Activated CD4-positive, alpha-beta T cell treated with anti-CD3 and anti-CD28 coated beads, Interleukin-2, amount 50 U/mL, for 4 hours (primary cell): ENCODE data around the gene MAPK13.
"Not testable (repeated sequence)": the region's sequence is repeated elsewhere in the genome, so short reads cannot be mapped to it uniquely, and the experiment has no call there.

Experiments used
- DNase-seq, 2 experiments: peaks; one replicate each; pipeline ENCODE4 v3.0.0-alpha.2; 2020

Gene MAPK13

DNA sequence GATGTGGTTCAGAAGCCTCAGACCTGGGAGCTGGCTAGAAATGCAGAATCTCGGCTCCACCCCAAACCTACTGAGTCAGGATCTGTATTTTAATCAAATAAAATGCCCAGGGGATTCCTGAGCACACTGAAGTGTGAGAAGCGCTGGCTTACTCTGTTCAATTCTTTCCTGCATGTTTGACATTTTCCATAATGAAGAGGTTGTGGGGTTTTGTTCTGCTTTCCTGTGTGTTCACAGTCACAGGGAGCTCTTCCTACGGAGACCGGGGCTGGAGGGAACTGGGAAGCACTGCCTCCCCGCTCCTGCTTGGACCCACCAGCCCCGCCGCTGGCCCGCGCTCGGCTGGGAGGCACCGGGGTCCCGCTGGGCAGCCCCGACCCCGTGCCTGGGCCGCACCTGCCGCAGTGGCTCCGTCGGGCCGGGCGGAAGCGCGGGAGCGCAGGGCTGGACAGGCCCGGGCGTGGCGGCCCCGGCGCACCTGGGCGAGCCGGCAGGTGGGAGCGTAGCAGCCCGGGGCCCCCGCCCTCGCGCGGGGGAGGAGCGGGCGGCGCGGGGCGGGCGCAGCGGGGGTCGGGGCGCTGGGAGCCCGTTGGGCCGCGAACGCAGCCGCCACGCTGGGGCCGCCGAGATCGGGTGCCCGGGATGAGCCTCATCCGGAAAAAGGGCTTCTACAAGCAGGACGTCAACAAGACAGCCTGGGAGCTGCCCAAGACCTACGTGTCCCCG, at the start of gene MAPK13:
Gene MAPK13 (plus strand): TSS at position 573 of the 726 bp plus-strand sequence. CDS start 70 bp downstream, at position 643.
- no peak for DNase-seq

DNA sequence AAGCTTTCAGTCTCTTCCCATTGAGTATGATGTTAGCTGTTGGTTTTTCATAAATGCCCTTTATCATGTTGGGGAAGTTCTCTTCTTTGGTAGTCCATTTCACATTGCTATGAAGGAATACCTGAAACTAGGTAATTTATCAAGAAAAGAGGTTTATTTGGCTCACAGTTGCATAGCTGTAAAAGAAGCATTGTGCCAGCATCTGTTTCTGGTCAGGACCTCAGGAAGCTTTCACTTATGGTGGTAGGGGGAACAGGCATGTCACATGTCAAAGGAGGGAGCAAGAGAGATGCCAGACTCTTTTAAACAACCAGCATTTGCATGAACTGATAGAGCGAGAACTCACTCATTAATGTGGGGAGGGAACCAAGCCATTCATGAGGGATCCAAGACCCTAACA, 48.0 kb upstream of the MAPK13 start:
- DNase-seq = no peak

DNA sequence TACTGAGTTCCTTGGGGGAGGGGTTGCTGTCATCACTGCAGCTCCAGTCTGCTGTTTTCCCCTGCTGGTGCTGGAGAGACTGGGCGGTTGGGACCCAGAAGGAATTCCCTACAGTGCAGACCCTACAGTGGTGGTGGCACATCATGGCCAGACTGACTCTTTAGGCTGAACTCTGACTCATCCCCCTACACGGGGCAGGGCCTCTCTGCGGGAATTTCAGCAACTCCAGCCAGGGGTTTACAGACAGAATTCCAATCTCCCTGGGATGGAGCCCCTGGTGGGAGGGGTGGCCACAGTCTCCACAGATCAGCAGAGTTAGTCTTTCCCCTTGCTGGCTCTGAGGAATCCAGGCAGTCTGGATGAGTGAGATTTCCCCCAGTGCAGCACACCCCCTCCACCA, 46.9 kb upstream of the MAPK13 start:
- no peak for DNase-seq

DNA sequence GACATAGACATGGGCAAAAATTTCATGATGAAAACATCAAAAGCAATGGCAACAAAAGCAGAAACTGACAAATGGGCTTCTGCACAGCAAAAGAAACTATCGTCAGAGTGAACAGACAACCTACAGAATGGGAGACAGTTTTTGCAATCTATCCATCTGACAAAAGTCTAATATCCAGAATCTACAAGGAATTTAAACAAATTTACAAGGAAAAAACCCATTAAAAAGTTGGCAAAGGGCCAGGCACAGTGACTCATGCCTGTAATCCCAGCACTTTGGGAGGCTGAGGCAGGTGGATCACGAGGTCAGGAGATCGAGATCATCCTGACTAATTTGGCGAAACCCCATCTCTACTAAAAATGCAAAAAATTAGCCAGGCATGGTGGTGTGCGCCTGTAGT, 42.1 kb upstream of the MAPK13 start:
- DNase-seq = not testable (repeated sequence)

DNA sequence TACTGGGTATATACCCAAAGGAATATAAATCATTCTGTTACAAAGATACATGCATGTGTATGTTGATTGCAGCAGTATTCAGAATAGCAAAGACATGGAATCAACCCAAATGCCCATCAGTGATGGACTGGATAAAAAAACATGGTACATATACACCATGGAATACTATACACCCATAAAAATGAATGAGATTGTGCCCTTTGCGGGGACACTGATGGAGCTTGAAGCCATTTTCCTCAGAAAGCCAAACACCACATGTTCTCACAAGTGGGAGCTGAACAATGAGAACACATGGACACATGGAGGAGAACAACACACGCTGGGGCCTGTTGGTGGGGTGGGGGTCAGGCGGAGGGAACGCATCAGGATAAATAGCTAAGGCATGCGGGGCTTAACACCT, 41.3 kb upstream of the MAPK13 start:
- no peak for DNase-seq

DNA sequence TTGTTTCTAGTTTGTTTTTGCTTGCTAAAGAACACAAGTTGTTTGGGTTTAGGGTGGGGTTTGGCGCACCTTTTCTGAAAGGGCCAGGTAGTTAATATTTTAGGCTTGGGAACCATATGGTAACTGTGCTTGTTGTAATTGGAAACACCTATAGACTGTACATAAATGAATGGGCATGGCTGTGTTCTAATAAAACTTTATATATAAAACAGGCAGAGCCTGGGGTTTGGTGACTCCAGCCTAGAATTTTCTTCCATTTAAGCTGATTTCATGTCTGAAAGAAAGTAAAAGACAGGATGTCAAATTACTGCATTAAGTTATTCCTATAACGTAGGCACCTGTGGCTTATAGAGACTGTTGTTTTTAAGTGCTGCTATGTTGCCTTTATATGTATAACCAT, 36.1 kb upstream of the MAPK13 start:
- DNase-seq = no peak

DNA sequence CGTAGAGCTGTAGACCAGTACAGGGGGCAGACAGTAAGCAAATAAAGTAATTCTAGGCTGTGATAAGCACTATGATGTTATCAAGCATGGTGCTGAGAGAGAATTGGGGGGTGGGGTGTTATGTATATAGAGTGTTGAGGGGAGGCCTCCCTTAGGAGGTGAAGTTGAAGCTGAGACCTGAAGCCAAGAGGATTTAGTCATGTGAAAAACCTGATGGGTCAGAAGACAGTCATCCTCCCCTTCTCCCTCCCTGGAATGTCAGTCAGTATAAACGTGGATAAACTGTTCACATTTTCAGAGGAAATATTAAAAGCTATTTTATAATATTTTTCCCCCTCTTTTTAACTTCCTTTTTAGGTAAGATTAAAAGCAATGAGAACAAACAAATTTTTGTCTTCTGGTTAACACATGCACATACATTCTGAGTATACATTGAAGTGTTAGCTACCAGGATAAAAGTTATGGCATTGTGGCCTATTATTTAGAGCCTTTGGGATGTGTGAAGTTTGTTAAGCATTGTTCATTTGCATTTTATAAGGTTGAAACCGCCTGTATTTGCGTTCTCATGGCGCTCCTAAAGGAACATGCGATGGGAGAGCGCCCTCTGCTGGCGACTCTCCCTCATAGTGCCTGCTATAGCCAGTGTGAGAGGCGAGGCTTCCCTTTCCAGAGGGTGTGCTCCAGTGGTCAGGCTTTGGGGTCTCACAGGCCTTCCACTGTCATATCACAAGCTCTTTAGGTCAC, 35.4 kb upstream of the MAPK13 start:
- peak; percentile 77 to 78 for DNase-seq

DNA sequence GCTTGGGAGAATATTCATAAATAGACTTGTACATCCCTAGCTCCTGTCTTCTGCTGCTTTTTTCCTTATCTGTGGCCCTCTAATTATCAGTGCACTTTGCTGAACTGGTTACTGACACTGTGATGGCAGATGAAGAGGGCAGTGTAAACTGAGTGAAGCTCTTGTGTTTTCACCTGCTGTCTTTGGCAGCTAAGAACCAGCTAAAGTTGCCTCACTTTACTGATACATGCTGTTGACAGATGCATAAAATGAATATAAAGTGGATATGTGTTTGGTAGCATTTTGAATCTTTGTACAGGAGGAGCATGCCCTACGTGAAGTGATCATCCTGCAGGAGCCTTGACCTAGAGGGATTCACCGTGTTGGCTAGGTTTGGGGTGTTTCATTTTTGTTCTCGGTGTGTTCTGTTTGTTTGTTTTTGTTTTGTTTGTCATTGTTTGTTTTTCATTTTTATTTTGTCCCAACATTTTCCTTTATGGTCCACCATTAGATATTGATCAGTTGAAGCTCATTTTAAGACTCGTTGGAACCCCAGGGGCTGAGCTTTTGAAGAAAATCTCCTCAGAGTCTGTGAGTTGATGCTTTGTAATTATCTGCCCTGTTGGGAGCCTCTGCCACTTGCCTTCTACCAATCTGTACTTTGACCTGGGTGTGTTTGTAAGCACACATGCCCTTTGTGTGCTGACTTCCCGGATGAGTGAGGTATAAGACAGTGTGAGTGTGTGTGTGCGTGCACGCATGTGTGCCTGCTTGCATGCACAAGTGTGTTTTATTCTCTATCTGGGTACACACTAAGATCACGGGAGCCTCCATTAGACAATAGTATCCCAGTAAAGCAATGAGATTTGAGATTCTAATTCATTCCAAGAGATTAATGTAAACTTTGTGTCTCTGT, 34.6 kb upstream of the MAPK13 start:
- DNase-seq = no peak

DNA sequence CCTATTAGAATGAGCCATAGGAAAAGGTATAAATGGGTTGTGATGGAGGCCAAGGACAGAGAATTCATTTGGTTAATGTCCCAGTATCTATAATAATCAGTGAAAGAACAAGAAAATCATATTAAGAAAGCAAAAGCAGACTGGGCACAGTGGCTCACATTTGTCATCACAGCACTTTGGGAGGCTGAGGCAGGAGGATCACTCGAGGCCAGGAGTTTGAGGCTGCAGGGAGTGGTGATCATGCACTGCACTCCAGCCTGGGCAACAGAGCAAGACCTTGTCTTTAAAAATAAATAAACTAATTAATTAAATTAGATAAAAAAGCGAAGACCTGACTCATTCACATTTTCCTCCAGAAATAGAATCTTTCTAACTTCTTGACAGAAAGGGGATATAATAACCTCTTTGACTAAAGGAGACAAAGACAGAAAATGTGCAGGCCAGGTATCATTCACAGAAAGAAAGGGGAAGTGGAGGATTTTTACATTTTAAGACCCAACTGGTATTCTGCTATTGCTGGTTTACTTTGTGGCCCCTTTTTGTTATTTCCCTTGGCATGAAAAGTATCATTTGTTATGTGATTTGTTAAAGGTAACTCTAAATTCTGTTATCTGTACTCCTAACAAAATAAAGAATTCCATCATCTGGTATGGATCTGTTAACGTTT, 31.9 kb upstream of the MAPK13 start:
- no peak for DNase-seq

DNA sequence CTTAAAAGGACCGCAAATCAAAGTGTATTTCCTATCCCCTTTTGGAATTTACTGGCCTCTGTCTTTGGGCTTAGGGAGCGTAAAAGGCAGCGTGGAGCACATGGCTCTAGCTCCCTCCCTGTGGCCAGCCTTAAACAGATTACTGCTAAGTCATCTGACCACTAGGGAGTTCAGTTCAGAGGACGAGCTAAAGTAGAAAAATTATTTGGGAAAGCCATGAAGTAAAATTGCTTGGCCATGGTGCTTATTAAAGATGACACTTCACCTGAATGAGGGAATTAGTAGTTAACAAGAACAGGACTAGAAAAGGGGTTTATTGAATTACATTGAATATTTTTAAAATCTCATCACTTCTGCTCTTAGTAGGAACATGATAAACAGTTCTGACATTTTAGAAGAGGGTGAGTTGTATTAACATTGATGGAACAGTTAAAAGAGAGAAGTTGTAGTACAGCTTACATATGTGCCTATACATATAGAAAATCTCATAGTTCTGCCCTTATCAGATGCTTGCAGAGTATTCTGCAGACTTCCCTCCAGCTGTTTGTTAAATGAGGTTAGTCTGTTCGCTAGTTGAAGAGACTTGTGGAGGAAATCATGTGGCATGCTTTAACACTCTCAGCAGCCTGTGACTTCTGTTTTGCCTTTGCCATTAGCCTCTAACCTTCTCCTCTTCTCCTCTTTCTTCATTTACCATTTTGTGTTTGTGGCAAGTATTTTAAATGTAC, 31.2 kb upstream of the MAPK13 start:
- no peak for DNase-seq

DNA sequence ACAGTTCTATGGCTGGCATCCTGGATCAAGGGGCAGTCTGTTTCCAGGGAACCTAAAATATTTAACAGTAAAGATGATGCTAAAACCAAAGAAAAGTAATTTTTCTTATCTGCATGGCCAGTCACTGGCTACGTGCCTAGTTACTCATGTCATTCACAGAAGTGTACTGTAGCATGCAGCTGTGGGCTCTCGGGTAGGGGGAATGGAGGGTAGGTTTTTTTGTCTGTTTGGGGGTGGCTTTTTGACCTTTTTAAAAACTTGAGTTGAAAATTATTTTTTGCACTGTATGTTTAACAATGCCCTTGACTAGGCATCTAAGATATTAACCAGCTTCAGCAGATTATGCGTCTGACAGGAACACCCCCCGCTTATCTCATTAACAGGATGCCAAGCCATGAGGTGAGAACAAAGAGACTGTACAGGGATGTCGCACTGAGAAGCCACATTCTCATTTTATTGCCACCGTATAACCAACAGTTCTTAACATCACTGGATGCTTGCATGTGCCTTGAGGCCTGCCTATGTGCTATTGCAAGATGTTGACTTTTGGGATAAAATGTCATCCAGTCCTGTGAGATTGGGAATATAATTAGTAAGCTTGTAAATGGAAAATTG, 30.3 kb upstream of the MAPK13 start:
- DNase-seq = no peak

DNA sequence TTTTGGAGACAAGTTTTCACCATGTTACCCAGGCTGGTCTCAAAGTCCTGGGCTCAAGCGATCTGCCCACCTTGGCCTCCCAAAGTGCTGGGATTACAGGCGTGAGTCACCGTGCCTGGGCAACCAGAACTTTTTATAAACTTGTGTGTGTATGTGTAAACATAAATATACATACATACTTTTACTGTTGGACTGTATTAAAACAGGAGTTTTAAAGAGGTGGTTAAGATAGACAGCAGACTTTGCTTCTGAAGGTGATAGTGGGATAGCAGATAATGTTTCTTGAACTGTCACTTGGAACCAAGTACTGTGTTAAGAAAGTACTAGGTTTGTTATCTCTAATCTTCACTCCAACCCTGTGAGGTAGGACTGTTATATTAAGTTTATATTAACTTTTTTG, 28.6 kb upstream of the MAPK13 start:
- no peak for DNase-seq

DNA sequence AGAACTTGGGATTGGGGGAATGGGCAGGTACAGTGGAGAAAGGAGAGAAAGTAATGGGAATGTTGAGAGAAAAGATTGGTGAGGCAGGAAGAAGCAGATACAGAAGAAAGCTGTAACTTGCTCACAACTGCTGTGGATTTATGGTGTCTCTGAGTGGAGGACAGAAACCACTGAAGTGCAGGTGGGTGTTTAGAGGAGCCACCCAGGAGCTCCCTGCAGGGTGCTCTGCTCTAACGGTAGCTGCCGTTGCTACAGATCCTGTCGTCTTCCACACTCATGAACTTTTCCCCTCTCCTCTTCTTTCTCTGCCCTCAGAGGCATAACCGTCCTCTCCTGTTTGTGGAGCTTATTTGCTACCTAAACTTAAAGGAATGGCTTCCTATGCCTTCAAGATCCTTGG, 27.5 kb upstream of the MAPK13 start:
- no peak for DNase-seq

DNA sequence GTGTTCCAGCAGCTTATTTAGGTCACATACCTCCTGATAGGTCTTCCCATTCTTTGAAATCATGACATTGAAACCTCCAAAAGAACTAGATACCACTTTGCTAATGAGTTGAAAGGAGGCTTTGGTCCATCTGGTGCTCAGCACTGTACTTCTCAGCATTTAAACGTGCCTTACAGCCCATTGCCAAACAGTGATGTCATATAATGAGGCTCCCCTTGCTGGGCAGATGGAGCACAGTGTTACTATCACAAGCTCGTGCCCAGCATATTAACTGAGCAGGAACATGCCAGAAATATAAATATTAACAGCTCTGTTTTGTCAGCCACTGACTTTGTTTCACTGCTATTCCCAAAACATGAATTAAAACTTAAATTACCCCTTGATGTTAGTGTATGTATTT, 25.5 kb upstream of the MAPK13 start:
- DNase-seq = no peak

DNA sequence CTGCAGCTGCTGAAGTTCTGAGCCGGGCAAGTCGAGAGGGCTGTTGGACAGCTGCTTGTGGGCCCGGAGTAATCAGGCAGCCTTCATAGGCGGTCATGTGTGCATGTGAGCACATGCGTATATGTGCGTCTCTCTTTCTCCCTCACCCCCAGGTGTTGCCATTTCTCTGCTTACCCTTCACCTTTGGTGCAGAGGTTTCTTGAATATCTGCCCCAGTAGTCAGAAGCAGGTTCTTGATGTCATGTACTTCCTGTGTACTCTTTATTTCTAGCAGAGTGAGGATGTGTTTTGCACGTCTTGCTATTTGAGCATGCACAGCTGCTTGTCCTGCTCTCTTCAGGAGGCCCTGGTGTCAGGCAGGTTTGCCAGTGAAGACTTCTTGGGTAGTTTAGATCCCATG, 21.2 kb upstream of the MAPK13 start:
- DNase-seq = no peak

DNA sequence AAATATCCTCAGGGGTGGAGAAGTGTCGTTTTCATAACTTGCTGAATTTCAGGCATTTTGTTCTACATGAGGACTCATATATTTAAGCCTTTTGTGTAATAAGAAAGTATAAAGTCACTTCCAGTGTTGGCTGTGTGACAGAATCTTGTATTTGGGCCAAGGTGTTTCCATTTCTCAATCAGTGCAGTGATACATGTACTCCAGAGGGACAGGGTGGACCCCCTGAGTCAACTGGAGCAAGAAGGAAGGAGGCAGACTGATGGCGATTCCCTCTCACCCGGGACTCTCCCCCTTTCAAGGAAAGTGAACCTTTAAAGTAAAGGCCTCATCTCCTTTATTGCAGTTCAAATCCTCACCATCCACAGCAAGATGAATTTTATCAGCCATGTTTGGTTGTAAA, 20.3 kb upstream of the MAPK13 start:
- no peak for DNase-seq

DNA sequence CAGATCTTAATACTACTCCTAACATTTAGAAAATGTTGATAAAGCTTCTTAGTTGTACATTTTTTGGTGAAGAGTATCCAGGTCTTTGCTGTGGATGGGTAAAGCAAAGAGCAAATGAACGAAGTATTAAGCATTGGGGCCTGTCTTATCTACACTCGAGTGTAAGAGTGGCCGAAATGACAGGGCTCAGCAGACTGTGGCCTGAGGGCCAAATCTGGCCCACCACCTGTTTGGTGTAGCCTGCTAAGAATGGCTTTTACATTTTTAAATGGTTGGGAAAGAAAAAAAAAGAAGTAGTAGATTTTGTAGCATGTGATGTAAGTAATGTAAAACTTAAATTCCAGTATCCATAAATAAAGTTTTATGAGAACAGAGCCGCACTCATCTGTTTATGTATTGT, 19.4 kb upstream of the MAPK13 start:
- DNase-seq = no peak

DNA sequence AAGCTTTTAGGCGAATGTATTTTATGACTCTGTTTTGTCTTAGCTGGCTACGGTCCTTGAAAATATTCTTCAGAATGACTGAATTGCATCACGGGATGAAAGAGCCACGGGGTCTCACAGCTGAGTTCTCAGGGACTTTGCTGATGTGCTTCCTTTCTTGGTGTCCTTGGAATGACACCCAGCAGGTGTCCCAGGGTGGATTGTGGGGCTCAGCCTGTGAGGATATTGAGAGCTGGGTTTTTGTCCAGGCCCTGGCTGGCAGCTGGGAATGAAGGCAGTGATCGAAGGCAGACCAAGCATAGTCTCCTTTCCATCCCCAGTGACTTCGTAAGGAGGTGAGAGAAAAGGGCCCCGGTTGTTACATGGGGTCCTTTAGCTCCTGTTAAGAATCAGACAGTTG, 18.8 kb upstream of the MAPK13 start:
- DNase-seq = no peak

DNA sequence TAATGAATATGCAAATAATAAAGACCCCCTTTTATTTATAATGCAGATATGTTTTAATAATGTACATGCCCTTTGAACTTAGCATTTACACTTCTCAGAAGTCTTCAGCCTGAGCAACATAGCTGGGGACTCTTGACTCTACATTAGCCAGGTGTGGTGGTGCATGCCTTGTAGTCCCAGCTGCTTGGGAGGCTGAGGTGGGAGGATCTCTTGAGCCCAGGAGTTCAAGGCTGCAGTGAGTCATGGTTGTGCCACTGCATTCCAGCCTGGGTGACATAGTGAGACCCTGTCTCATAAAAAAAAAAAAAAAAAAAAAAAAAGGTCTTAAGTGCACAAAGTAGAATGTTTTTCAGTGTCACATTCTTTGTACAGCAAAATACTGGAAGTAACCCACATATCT, 17.3 kb upstream of the MAPK13 start:
- no peak for DNase-seq

DNA sequence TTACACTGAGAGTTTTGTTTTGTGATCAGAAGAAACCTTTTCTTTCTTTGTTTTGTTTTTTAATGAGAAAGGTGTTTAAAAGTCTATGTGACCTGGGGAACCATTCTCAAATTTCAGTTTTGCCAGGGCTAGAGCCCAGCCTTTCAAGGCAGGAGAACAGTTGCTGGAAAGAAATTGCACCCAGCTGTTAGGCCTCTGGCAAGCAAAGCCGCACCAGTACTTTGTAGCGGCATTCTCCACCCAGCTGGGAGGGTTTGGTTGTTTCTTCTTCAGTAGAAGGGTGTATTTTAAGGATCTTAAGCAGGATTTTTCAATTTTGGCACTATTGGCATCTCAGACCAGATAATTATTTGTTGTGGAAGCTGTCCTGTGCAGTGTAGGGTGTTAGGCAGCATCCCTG, 16.6 kb upstream of the MAPK13 start:
- no peak for DNase-seq

DNA sequence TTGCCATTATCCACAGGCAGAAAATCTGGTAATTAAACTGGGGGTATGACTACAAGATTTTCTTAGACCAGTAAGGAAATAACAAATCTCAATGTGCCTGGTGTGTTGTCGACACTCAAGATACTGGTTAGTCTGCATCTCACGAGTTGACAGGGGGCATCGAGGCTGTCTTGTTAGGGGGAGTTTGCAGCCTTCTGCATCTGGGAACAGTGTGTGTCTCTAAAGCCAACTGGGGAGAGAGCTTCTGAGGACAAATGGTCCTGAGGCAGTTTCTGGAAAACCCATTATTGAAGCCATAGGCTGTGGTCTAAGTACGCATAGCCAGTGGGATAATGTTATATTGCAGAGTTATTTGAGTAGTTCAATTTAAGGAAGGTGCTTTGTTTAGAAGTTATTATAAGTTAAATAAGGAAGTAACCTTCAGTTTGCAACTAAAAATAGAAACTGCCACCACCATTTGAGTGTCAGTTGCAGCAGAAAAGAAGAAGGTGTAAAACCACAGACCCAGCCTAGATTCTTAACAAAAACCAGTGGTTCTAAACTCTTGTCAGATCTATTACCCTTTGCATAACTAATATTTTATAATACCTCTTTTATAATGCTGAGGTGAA, 15.4 kb upstream of the MAPK13 start:
- DNase-seq = no peak
